HEK293 (cell line): ENCODE data around the gene DSCAML1.

Experiments used
- CTCF ChIP-seq: fragments of 450-650 bp; formaldehyde crosslinking; IDR thresholded peaks from 2 replicates; pipeline ENCODE4 v1.5.1; 2016; ENCODE audit warnings: missing biosample characterization, missing genetic modification characterization
- ZBTB8A ChIP-seq: fragments of 450-650 bp; formaldehyde crosslinking; IDR thresholded peaks from 2 replicates; pipeline ENCODE4 v1.5.1; 2016; ENCODE audit warnings: missing biosample characterization, missing genetic modification characterization
- ZNF302 ChIP-seq: fragments of 450-650 bp; formaldehyde crosslinking; IDR thresholded peaks from 2 replicates; pipeline ENCODE4 v1.5.1; 2016; ENCODE audit warnings: missing biosample characterization, missing genetic modification characterization, low read depth
- ZNF324 ChIP-seq: fragments of 450-650 bp; formaldehyde crosslinking; IDR thresholded peaks from 2 replicates; pipeline ENCODE4 v1.5.1; 2016; ENCODE audit warnings: missing biosample characterization, missing genetic modification characterization
- ZNF473 ChIP-seq: fragments of 450-650 bp; formaldehyde crosslinking; IDR thresholded peaks from 2 replicates; pipeline ENCODE4 v1.5.1; 2017; ENCODE audit warnings: missing biosample characterization, missing genetic modification characterization
- ZNF639 ChIP-seq: fragments of 450-650 bp; formaldehyde crosslinking; IDR thresholded peaks from 2 replicates; pipeline ENCODE4 v1.5.1; 2016; ENCODE audit warnings: missing biosample characterization, missing genetic modification characterization
- ZNF654 ChIP-seq: fragments of 450-650 bp; formaldehyde crosslinking; IDR thresholded peaks from 2 replicates; pipeline ENCODE4 v1.5.1; 2016; ENCODE audit warnings: low read depth, missing biosample characterization, missing genetic modification characterization
- ZNF707 ChIP-seq: fragments of 450-650 bp; formaldehyde crosslinking; IDR thresholded peaks from 2 replicates; pipeline ENCODE4 v1.5.1; 2016; ENCODE audit warnings: missing biosample characterization, missing genetic modification characterization
- ZNF792 ChIP-seq: fragments of 450-650 bp; formaldehyde crosslinking; IDR thresholded peaks from 2 replicates; pipeline ENCODE4 v1.5.1; 2016; ENCODE audit warnings: missing biosample characterization, missing genetic modification characterization

GRCh38 chr11:117520966-117521365, 276.1 kb downstream of the DSCAML1 start:
- TF ChIP-seq ZNF654 (tag by site-specific recombination), result no peak
- TF ChIP-seq CTCF, result no peak
- no peak for TF ChIP-seq ZNF707 (tag by site-specific recombination)
- no peak for TF ChIP-seq ZBTB8A (tag by site-specific recombination)
- TF ChIP-seq ZNF302 (tag by site-specific recombination), result no peak
- TF ChIP-seq ZNF324 (tag by site-specific recombination), result no peak
- no peak for TF ChIP-seq ZNF473
- TF ChIP-seq ZNF792, result no peak
- TF ChIP-seq ZNF639 (tag by site-specific recombination), result no peak
